ENCODE measurements around the gene NAA25.
"Not testable (repeated sequence)": the region's sequence is repeated elsewhere in the genome, so short reads cannot be mapped to it uniquely, and the experiment has no call there.

Gene NAA25

DNA sequence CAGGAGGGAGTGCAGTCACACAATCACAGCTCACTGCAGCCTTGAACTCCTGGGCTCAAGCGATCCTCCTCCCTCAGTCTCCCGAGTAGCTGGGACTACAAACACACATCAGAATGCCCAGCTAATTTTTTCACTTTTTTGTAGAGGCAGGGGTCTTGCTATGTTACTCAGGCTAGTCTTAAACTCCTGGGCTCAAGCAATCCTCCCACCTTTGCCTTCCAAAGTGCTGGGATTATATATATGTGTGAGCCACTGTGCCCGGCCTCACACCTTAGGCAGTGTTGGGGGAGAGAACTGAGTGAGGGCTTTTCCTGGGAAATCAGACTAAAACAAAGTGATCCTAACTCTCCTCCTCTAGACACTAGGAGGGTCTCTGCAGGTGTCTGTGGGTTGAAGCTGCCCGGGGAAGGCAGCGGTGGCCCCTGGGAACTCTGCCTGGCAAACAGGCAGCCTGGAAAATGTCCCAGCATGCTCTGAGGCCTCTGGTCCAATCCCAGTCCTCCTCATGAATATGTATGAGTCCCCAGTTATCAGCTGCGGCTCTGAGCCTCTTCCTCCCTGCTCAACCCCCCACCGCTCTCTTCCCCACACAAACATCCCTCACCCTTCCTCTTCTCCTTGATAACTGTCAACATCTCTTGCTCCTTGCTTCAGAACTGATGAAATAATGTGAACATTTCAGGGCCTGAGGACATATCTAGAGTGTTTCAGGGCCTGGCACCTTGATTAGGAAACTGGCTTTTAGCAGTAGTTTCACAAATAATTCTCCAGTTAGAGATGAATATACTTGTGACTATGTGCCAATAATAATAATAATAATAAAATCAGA, 7.9 kb upstream of the NAA25 start:
- FAIRE-seq, result no peak

DNA sequence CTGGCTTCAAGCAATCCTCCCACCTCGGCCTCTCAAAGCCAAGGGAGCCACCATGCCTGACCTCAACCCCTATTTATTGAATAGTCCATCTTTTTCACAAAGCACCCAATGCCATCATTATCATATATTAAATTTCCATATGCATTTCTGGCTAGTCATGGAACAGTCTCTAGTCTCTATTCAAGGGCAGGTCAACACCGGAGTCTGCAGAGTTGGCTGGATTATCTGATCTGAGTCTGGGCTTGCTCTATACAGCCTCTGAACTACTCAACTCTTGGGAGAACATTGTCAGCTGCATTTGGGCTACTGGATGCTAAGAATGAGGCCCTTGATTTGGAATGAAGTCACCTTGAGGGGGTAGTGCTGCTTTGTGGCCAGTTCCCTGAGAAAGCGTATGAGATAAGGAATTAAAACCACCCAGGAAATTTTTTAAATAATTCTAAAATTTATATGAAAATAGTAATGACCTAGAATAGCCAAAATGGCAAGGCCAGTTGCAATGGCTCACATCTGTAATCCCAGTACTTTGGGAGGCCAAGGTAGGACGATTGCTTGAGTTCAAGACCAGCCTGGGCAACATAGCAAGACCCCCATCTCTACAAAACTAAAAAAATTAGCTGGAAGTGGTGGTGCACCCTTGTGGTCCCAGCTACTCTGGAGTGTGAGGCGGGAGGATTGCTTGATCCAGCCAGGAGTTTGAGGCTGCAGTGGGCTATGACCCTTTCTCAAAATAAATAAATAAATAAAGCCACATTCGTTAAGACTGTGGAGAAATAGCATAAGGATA, 6.9 kb upstream of the NAA25 start:
- no peak for FAIRE-seq

DNA sequence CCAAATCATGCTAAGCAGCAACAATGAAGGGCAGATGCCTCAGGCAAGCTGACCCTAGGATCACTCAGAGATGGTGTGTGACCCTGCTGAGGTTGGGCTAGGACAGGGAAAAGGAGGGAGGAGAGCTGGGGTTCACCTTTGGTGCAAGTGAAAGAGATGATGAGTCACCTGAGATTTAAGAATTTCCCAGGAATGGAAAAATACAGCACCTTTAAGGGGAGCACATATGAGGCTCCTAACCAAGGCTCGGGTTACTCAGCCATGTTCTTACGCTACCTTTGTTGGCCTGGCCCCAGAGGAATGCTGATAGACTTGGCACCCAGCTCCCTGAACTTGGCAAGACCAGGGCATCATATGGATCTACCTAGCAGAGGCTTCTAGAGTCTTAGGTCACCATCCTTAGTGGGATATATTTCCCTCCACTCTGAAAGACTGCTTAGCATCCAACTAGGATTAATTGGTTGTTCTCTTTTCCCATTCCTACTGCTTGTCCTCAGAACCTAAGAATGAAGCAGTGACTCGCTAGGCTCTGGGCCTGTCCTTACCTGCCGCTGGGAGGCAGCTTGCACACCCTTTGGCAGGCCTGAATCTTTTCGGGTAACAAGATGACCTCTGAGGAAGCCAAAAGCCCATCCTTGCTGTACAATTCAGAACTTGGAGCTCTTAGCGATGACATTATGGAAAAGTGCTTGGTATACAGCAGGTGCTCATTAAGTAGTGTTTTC, 4.0 kb upstream of the NAA25 start:
- no peak for FAIRE-seq

DNA sequence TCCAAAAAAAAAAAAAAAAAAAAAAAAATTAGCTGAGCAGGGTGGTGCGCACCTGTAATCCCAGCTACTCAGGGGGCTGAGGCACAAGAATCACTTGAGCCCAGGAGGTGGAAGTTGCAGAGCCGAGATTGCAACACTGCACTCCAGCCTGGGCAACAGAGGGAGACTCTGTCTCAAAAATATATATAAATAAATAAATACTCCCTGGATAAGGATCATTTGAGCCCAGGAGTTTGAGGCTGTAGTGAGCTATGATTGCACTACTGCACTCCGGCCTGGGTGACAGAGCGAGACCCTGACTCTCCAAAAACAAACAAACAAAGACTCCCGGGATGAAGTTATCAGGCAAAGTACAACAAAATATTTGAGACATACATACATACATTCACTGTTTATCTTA, 3.3 kb upstream of the NAA25 start:
- FAIRE-seq, result no peak

DNA sequence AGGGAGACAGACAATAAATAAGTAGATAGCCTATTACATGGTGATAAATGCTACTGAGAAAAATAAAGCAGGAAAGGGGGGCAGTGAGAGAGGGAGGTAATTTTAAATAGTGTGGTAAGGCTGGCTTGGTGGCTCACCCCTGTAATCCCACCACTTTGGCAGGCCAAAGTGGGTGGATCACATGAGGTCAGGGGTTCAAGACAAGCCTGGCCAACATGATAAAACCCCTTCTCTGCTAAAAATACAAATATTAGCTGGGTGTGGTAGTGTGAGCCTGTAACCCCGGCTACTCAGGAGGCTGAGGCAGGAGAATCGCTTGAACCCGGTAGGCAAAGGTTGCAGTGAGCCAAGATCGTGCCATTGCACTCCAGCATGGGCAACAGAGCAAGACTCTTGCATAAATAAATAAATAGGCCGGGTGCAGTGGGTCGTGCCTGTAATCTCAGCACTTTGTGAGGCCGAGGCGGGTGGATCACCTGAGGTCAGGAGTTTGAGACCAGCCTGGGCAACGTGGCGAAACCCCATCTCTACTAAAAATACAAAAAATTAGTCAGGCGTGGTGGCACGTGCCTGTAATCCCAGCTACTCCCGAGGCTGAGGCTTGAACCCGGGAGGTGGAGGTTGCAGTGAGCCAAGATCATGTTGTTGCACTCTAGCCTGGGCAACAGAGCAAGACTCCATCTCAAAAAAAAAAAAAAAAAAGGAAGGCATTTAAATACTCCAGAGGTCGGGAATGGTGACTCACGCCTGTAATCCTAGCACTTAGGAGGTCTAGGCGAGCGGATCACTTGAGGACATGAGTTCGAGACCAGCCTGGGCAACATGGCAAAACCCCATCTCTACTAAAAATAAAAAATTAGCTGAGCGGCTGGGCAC, 2.4 kb upstream of the NAA25 start:
- not testable (repeated sequence) for FAIRE-seq

DNA sequence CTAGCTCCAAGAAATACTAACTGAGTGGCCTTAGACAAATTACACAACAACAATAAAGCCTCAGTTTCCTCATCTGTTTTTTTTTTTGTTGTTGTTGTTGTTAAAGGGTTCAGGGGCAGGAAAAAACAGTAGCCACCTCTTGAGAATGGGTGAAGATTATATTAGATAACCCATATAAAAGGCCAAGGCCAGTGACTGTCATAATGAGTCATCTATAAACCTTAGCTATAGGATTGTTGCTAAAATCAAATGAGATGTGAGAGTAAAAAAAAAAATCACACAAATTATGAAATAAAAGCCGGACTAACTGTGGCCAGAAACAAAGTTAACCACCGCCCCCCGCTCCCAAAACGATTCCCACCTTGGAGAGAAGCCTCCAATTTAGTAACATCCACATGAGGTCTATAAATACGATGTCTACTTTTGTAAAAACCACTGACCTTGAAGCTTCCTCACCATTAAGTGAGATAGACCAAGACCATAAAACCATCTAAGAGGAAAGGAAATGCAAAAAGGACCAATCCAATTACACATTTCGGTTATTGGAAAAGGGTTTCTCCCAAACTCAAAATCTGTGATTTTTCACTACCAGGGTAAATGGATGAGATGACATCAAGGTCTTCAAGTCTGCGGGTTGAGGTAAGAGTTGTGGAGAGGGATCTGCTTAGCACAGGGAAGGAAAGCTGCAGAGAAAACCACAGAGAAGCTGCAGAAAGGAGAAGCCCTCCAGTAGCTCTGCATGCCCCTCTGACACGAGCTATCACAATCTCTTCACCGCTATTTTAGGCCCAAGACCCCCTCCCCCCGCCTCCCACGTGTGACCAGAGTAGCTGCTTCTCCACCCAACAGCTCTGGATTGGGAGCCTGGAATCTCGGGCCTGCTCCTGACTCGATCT, 1.0 kb downstream of the NAA25 start:
- FAIRE-seq, result no peak

DNA sequence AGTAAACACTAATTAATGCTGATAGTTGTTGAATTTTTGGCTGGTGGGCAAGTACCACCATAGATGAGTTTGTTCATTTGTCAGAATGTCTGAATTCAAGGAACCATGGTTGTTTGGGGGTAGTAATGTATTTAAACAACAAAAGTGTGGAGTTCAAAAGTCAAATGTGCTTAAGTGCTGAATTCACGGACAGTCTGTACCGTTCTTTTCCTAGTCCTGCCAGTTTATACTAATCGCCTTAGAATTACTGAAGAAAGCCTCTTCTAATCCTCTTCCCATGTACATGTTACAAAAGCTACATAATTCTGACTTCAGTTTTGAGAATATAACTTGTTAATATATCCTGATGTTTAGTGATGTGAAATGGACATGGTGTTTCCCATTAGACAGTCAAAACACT, 2.7 kb downstream of the NAA25 start:
- FAIRE-seq, result no peak

DNA sequence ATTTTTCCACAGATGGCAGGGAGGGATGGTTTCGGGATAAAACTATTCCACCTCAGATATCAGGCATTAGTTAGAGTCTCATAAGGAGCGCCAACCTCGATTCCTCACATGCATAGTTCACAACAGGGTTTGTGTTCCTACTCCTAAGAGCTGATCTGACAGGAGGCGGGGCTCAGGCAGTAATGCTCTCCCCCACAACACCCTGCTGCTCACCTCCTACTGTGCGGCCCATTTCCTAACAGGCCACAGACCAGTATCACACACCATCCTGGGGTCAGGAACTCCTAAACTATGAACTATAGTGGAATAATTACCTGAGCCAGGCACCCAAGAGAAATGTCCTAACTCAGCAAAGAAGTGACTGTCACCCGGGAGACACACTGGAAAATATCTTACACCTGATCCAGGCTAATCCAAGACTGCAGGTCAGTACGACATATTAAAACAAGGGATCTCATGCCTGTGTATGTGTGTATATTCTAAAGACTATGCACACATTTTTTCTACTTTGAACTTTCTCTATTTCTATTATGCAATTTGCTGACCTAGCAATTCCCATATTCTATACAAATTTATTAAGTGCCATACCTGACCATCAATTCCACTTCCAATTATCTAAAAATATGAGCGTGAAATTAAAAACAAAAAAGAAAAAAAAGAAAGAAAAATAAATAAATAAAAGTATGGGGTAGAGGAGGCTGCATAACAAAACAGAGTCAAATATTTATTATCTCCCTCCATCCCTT, 4.7 kb downstream of the NAA25 start:
- no peak for FAIRE-seq

DNA sequence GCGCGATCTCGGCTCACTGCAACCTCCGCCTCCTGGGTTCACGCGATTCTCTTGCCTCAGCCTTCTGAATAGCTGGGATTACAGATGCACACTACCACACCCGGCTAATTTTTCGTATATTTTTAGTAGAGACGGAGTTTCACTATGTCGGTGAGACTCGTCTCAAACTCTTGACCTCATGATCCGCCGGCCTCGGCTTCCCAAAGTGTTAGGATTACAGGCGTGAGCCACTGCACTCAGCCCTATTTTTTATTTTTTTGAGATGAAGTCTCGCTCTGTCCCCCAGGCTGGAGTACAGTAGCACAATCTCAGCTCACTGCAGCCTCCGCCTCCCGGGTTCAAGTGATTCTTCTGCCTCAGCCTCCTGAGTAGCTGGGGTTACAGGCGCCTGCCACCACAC, 5.8 kb downstream of the NAA25 start:
- FAIRE-seq, result not testable (repeated sequence)

DNA sequence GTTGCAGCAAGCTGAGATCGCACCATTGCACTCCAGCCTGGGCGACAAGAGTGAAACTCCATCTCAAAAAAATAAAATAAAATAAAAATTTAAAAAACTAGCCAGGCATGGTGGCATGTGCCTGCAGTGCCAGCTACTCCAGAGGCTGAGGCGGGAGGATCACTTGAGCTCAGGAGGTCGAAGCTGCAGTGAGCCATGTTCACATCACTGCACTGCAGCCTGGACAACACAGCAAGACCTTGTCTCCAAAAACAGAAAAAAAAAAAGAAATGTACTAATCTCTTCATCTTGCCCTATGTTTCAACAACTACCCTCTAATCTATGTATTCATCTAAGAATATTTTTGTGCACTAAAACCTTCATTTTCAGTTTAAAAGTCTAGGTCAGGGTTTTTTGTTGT, 6.5 kb downstream of the NAA25 start:
- FAIRE-seq, result no peak

DNA sequence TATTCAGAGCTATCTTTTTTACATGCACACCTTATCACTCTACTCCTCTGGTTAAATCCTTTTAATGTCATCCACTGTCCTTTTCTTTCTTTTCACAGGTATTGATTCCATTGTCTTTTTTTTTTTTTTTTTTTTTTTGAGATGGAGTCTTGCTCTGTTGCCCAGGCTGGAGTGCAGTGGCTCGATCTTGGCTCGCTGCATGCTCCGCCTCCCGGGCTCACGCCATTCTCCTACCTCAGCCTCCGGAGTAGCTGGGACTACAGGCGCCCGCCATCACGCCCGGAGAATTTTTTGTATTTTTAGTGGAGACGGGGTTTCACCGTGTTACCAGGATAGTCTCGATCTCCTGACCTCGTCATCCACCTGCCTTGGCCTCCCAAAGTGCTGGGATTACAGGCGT, 8.1 kb downstream of the NAA25 start:
- not testable (repeated sequence) for FAIRE-seq

DNA sequence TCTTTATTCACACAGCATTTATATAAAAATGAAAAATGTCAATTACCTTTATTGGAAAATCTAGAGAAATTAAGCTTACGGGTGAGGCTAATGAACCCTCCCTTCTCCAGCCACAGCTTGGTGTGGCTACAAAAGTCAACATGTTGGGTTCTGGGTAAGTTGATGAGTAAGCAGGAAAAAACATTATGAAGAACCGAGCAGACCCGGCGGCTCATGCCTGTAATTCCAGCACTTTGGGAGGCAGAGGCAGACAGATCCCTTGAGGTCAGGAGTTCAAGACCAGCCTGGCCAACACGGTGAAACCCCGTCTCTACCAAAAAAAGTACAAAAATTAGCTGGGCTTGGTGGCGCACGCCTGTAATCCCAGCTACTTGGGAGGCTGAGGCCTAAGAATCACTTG, 10.9 kb downstream of the NAA25 start:
- FAIRE-seq, result no peak

DNA sequence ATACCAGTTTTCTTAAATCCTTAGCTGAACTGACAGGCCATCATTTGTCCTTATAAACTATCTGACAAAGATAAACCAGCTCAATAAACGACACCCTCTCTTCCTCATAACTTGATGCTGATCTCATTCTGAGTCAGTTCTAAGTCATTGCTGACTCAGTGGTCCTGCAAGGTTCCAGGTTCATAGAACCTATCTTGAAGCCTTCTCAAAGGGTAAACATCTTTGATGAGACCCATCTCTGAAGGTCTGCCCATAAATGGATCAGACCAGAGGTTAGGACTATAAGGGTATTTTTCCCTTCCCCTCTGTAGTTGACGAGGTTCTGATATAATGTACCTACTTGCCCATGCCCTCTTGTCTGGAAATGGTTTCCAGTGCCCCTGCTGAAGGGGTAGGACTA, 11.9 kb downstream of the NAA25 start:
- no peak for FAIRE-seq

DNA sequence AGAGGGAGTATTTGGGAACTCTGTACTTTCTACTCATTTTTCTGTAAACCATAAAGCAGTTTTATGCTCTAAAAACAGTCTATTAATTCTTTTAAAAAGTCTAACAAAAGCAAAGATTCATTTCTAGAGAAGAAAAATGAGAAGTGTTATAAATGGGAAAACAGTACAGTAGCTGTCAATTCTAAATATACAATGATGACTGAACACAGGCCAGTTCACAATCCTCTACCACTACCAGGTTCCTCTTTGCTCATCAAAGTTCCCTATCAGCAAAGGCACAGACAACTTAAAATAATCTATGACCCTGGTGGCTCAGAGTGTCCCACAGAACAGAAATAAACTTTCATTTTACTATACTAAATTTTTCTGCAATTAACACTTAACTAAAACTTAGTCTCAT, 12.5 kb downstream of the NAA25 start:
- no peak for FAIRE-seq

DNA sequence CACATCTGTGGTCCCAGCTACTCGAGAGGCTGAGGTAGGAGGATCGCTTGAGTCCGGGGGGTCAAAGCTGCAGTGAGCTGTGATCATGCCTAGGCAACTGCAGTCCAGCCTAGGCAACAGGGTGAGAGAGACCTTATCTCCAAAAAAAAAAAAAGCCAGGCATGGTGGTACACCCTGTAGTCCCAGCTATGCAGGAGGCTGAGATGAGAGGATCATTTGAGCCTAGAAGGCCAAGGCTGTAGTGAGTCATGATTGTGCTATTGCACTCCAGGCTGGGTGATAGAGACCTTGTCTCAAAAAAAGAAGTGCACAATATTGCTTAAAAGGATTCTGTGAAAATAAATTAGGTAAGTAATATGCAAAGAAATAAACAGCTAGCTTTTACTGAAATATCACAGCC, 17.0 kb downstream of the NAA25 start:
- no peak for FAIRE-seq

DNA sequence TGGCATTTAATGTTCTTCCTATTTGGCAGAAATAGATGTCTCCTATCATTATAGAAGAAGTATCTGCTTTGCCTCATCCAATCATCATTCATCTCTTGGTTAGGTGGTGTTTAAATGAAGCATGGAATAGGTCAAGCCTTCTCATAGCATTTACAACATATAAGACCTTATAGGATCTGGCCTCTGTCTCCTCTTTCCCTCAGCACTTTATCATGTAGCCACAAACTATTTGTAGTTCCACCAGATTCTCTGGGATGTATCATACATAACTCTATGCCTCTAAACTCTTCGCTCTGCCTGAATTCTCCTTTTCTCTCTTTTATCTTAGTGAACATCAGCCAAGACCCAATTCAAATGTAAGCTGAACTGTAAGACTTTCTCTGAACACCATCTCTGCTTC, 20.7 kb downstream of the NAA25 start:
- no peak for FAIRE-seq

DNA sequence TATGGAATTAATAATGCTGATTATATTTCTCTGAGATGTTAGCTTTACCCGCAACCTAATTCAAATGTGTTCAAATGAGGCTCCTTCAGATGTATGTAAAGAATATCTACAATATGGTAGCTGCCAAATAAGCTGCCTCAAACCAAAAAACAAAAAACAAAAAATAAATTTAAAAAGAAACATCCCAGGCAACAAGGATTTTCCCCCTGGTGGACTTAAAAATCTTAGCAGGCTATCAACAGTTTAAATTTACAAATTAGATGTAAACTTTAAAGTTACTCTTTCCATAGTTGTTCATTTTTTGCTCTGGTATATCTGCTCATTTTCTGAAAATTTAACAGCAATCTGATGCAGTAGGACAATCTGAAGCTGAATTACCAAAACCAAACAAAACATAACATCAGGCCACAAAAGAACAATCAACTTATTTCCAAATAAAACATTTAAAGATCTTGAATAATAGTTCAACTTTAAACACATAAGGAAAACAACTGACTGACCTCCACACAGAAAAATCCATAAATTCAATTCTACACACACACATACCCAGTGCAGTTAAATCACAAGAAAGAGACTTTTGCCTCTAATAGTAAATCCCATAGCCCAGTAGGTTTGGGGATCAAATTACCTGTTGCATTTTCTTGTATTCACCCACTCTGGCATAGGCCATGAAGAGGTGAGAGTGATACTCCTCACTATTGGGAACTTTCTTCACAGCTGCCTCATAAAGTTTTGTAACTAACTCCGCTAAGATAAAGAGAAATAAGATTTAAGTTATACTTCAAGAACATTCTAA, 21.3 kb downstream of the NAA25 start:
- no peak for FAIRE-seq

DNA sequence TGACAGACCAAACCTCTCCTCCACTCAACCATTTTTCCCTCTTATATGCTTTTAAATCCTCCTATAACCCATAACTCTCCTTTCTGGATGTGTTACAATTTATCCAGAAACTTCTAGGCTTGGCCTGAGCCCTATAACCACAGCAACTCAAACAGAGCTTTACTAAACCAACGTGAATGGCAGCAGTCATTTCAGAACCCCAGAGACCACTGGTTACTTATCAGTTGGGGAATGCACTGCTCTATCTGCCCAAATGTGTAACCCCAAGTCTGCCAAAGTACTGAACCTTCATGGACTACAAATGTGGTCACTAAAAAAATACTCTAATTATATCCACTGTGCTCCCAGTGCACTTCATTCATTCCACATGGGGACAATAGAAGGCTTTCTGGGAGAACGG, 42.0 kb downstream of the NAA25 start:
- FAIRE-seq, result no peak

DNA sequence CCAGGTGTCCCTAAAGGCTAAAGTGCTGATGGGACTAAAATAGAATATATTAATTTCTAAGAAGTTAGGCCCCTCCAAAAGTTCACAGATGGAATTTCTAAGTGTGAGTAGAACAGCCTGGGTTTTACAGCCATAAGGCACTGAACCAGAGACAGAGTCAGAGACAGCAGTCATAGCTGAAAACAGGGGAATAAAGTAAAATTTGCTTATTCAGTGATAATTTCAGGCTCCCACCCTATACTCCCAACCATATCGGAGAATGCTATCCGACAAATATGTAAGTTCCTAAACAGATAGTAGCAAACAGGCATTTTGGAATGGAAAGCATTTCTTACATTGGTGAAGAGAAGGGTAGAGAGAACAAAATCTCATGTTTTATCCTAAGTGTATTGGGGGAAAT, 45.3 kb downstream of the NAA25 start:
- no peak for FAIRE-seq

DNA sequence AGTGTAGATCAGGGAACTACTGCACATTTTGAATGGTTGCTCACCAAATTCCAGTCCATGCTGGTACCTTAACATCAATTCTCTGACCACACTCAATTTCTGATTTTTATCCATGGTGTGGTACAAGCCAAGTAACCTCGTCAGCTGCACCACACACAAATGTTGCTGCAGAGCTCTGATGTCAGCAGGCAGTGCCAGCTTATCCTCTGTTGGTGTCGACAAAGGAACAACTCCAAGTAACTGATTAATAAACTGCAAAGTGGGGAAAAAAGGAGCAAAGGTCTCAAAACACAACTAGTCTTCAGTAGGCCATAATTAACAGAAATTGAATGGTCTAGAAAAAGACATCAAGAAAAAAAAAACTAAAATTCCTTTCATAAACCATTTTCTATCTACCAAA, 47.4 kb downstream of the NAA25 start:
- FAIRE-seq, result no peak
